ENCODE measurements around the gene RENBP. TPM values are rescaled to one million over a fixed set of nuclear protein-coding genes. Genes with fewer than 3 reads are reported as not detected.

The RENBP gene
- total and polyA plus RNA-seq, 2 of the 13 experiments (the other 11 are each of a cell fraction or from before 2014, with no cell fraction given): 1.4 to 2.6 TPM

GRCh38 chrX:153951683-153952372, 7.4 kb upstream of the RENBP start:
- Histone ChIP-seq H3K9ac (ENCODE audit: insufficient read depth, low read depth, low read length) (no peak overlapping the region), H3K27ac (ENCODE audit: extremely low read length, insufficient read depth, low read length) (no peak overlapping the region), H3K36me3 (replicated peaks in 1 of 2; ENCODE audit: control insufficient read depth in 1 of 2, insufficient read depth in 2 of 2, low read length in 2 of 2) (peaks cover 15 to 52% of the 10 kb centered on the region in 2 experiments; a peak in 4 of 5 replicates), H3K79me2 (ENCODE audit: insufficient read depth, low read length) (no peaks in the 10 kb centered on the region), H3K4me1 (ENCODE audit: insufficient read depth, low read length) (peaks cover 22% of the 10 kb centered on the region), H4K20me1 (ENCODE audit: insufficient read depth, low read length) (0 out of 2 replicates have a peak, but pooled peaks cover 2% of the 10 kb centered on the region), H3K27me3 (ENCODE audit: control insufficient read depth in 1 of 2, insufficient read depth in 2 of 2, low read length in 2 of 2) (no peaks in the 10 kb centered on the region), H3K9me3 (ENCODE audit: low read length) (no peaks in the 10 kb centered on the region), H3K4me3 (replicated peaks in 1 of 3; ENCODE audit: insufficient read depth in 1 of 3, low read depth in 2 of 3, low read length in 3 of 3) (no peak overlapping the region), H2AFZ (ENCODE audit: low read length) (no peak overlapping the region), H3K4me2 (ENCODE audit: low read depth, low read length) (no peak overlapping the region)
- DNase-seq (ENCODE audit: low spot score): no peak
- in situ Hi-C loops (cut with HindIII; ENCODE audit: extremely low pct_ligation_motif_present, low pct_unique_long_range_greater_than_20kb): no loop called here
- no peak for TF ChIP-seq ZNF703 (CRISPR knock-in tag; IDR thresholded peaks at IDR 0.05; ENCODE audit: borderline replicate concordance)
- TF ChIP-seq MAFK (conservative IDR thresholded peaks at IDR 0.05 in 1 of 2, IDR thresholded peaks at IDR 0.05 in 1 of 2; ENCODE audit: low read length in 2 of 2): peak in 1 of 2 experiments; percentile 49; a peak in 1 of 4 replicates
- no peak for TF ChIP-seq KLF15 (CRISPR knock-in tag; IDR thresholded peaks at IDR 0.05; ENCODE audit: borderline replicate concordance)
- no peak for TF ChIP-seq NFIB (CRISPR knock-in tag; IDR thresholded peaks at IDR 0.05; ENCODE audit: borderline replicate concordance)
- peak; percentile 8; the same call in 1 of the 2 replicates for TF ChIP-seq MAFF (IDR thresholded peaks at IDR 0.05; ENCODE audit: low read depth, low read length)
- no peak for ATAC-seq
- BruUV-seq (replicated peaks): no TSS peak
- no peak for FAIRE-seq
- POLR2A ChIA-PET: no interaction called here
- CTCF ChIA-PET (ENCODE audit: low intra/inter-chr PET ratio, low total read pairs): no interaction called here
- intact Hi-C loops (cut with micrococcal nuclease; ENCODE audit: unreplicated experiment): no loop called here
- WGBS (ENCODE audit: low lambda C conversion rate): no CpG with 5 or more reads among the region's 28 CpGs

GRCh38 chrX:153950127-153950526, 5.7 kb upstream of the RENBP start:
- no peak for FAIRE-seq
- in situ Hi-C loops (cut with HindIII; ENCODE audit: extremely low pct_ligation_motif_present, low pct_unique_long_range_greater_than_20kb): no loop called here
- TF ChIP-seq ZNF33B (CRISPR knock-in tag; IDR thresholded peaks at IDR 0.05) (no peak), AGO2 (optimal IDR thresholded peaks at IDR 0.05; ENCODE audit: low read depth, low read length) (peak; percentile 27)
- Histone ChIP-seq H3K27me3 (ENCODE audit: control insufficient read depth in 1 of 2, insufficient read depth in 2 of 2, low read length in 2 of 2) (no peaks in the 10 kb centered on the region), H3K9me3 (ENCODE audit: low read length) (no peaks in the 10 kb centered on the region), H3K79me2 (ENCODE audit: insufficient read depth, low read length) (no peaks in the 10 kb centered on the region), H3K27ac (ENCODE audit: extremely low read length, insufficient read depth, low read length) (no peak overlapping the region), H3K4me2 (ENCODE audit: low read depth, low read length) (no peak overlapping the region), H3K4me1 (ENCODE audit: insufficient read depth, low read length) (peaks cover 37% of the 10 kb centered on the region), H3K36me3 (replicated peaks in 1 of 2; ENCODE audit: control insufficient read depth in 1 of 2, insufficient read depth in 2 of 2, low read length in 2 of 2) (peaks cover 15 to 38% of the 10 kb centered on the region in 2 experiments; a peak in 4 of 5 replicates), H3K4me3 (replicated peaks in 1 of 3; ENCODE audit: insufficient read depth in 1 of 3, low read depth in 2 of 3, low read length in 3 of 3) (no peak overlapping the region), H3K9ac (ENCODE audit: insufficient read depth, low read depth, low read length) (no peak overlapping the region), H2AFZ (ENCODE audit: low read length) (no peak overlapping the region), H4K20me1 (ENCODE audit: insufficient read depth, low read length) (no peaks in the 10 kb centered on the region)
- no TSS peak for BruUV-seq (replicated peaks)
- intact Hi-C loops (cut with micrococcal nuclease; ENCODE audit: unreplicated experiment): no loop called here
- DNase-seq (ENCODE audit: low spot score): no peak
- no peak for ATAC-seq
- ChIA-PET CTCF (ENCODE audit: low intra/inter-chr PET ratio, low total read pairs) (no interaction called here), POLR2A (no interaction called here)
- WGBS (ENCODE audit: low lambda C conversion rate): 97% methylated on average over 7 of the region's 19 CpGs

Measured in HepG2 (cell line).